HEK293 (cell line): ENCODE data around the gene PHGDH.

Experiments
- MZF1 ChIP-seq: fragments of 450-650 bp; formaldehyde crosslinking; IDR thresholded peaks from 2 replicates; pipeline ENCODE4 v1.5.1; 2017; ENCODE audit warnings: missing biosample characterization, missing genetic modification characterization, borderline replicate concordance
- SCRT2 ChIP-seq: fragments of 450-650 bp; formaldehyde crosslinking; IDR thresholded peaks from 2 replicates; pipeline ENCODE4 v1.5.1; 2016; ENCODE audit warnings: missing biosample characterization, missing genetic modification characterization
- WT1 ChIP-seq: fragments of 450-650 bp; formaldehyde crosslinking; IDR thresholded peaks from 2 replicates; pipeline ENCODE4 v1.5.1; 2016; ENCODE audit warnings: missing biosample characterization, missing genetic modification characterization
- ZBTB8A ChIP-seq: fragments of 450-650 bp; formaldehyde crosslinking; IDR thresholded peaks from 2 replicates; pipeline ENCODE4 v1.5.1; 2016; ENCODE audit warnings: missing biosample characterization, missing genetic modification characterization
- ZEB2 ChIP-seq: fragments of 450-650 bp; formaldehyde crosslinking; IDR thresholded peaks from 2 replicates; pipeline ENCODE4 v1.5.1; 2016; ENCODE audit warnings: missing biosample characterization, missing genetic modification characterization
- ZFP3 ChIP-seq: fragments of 450-650 bp; formaldehyde crosslinking; IDR thresholded peaks from 2 replicates; pipeline ENCODE4 v1.5.1; 2016; ENCODE audit warnings: low read depth, missing biosample characterization, missing genetic modification characterization
- ZNF133 ChIP-seq: fragments of 450-650 bp; formaldehyde crosslinking; IDR thresholded peaks from 2 replicates; pipeline ENCODE4 v1.5.1; 2016; ENCODE audit warnings: missing biosample characterization, missing genetic modification characterization
- ZNF138 ChIP-seq: fragments of 450-650 bp; formaldehyde crosslinking; IDR thresholded peaks from 2 replicates; pipeline ENCODE4 v1.5.1; 2016; ENCODE audit warnings: missing biosample characterization, missing genetic modification characterization, borderline replicate concordance
- ZNF155 ChIP-seq: fragments of 450-650 bp; formaldehyde crosslinking; IDR thresholded peaks from 2 replicates; pipeline ENCODE4 v1.5.1; 2016; ENCODE audit warnings: missing biosample characterization, missing genetic modification characterization
- ZNF184 ChIP-seq: fragments of 450-650 bp; IDR thresholded peaks from 2 replicates; pipeline ENCODE4 v1.5.1; 2018; ENCODE audit warnings: missing biosample characterization, mild to moderate bottlenecking, missing genetic modification characterization
- ZNF266 ChIP-seq: fragments of 450-650 bp; formaldehyde crosslinking; IDR thresholded peaks from 2 replicates; pipeline ENCODE4 v1.5.1; 2016; ENCODE audit warnings: missing biosample characterization, missing genetic modification characterization, low read depth
- ZNF302 ChIP-seq: fragments of 450-650 bp; formaldehyde crosslinking; IDR thresholded peaks from 2 replicates; pipeline ENCODE4 v1.5.1; 2016; ENCODE audit warnings: missing biosample characterization, missing genetic modification characterization, low read depth
- ZNF311 ChIP-seq: fragments of 450-650 bp; formaldehyde crosslinking; IDR thresholded peaks from 2 replicates; pipeline ENCODE4 v1.5.1; 2017; ENCODE audit warnings: missing biosample characterization, missing genetic modification characterization, borderline replicate concordance
- ZNF341 ChIP-seq: fragments of 450-650 bp; formaldehyde crosslinking; IDR thresholded peaks from 2 replicates; pipeline ENCODE4; 2016; ENCODE audit warnings: low read depth, missing biosample characterization, missing genetic modification characterization
- ZNF391 ChIP-seq: fragments of 450-650 bp; formaldehyde crosslinking; IDR thresholded peaks from 2 replicates; pipeline ENCODE4 v1.5.1; 2016; ENCODE audit warnings: low read depth, missing biosample characterization, missing genetic modification characterization, borderline replicate concordance
- ZNF404 ChIP-seq: fragments of 450-650 bp; formaldehyde crosslinking; IDR thresholded peaks from 2 replicates; pipeline ENCODE4 v1.5.1; 2017; ENCODE audit warnings: missing biosample characterization, missing genetic modification characterization
- ZNF416 ChIP-seq: fragments of 450-650 bp; formaldehyde crosslinking; IDR thresholded peaks from 2 replicates; pipeline ENCODE4 v1.5.1; 2016; ENCODE audit warnings: missing biosample characterization, missing genetic modification characterization
- ZNF423 ChIP-seq: fragments of 450-650 bp; formaldehyde crosslinking; IDR thresholded peaks from 2 replicates; pipeline ENCODE4 v1.5.1; 2016; ENCODE audit warnings: missing biosample characterization, missing genetic modification characterization
- ZNF48 ChIP-seq: fragments of 450-650 bp; formaldehyde crosslinking; IDR thresholded peaks from 2 replicates; pipeline ENCODE4 v1.5.1; 2016; ENCODE audit warnings: missing biosample characterization, missing genetic modification characterization
- ZNF501 ChIP-seq: fragments of 450-650 bp; formaldehyde crosslinking; IDR thresholded peaks from 2 replicates; pipeline ENCODE4 v1.5.1; 2016; ENCODE audit warnings: missing biosample characterization, missing genetic modification characterization
- ZNF521 ChIP-seq: fragments of 450-650 bp; formaldehyde crosslinking; IDR thresholded peaks from 2 replicates; pipeline ENCODE4 v1.5.1; 2017; ENCODE audit warnings: missing biosample characterization, mild to moderate bottlenecking, missing genetic modification characterization
- ZNF529 ChIP-seq: fragments of 450-650 bp; formaldehyde crosslinking; IDR thresholded peaks from 2 replicates; pipeline ENCODE4 v1.5.1; 2017; ENCODE audit warnings: missing genetic modification characterization, missing biosample characterization; ENCODE audit not compliant: insufficient replicate concordance
- ZNF555 ChIP-seq: fragments of 450-650 bp; formaldehyde crosslinking; conservative IDR thresholded peaks from 2 replicates; pipeline ENCODE4 v1.5.1; 2017; ENCODE audit warnings: missing biosample characterization, mild to moderate bottlenecking, missing genetic modification characterization, inconsistent platforms
- ZNF558 ChIP-seq: fragments of 450-650 bp; formaldehyde crosslinking; IDR thresholded peaks from 2 replicates; pipeline ENCODE4 v1.5.1; 2016; ENCODE audit warnings: missing biosample characterization, missing genetic modification characterization
- ZNF585B ChIP-seq: fragments of 450-650 bp; formaldehyde crosslinking; IDR thresholded peaks from 2 replicates; pipeline ENCODE4 v1.5.1; 2016; ENCODE audit warnings: missing biosample characterization, missing genetic modification characterization
- ZNF596 ChIP-seq: fragments of 450-650 bp; IDR thresholded peaks from 2 replicates; pipeline ENCODE4 v1.5.0; 2018; ENCODE audit warnings: missing biosample characterization, mild to moderate bottlenecking, missing genetic modification characterization, moderate library complexity
- ZNF629 ChIP-seq: fragments of 450-650 bp; formaldehyde crosslinking; IDR thresholded peaks from 2 replicates; pipeline ENCODE4 v1.5.1; 2017; ENCODE audit warnings: missing biosample characterization, missing genetic modification characterization
- ZNF677 ChIP-seq: fragments of 450-650 bp; IDR thresholded peaks from 2 replicates; pipeline ENCODE4 v1.5.0; 2018; ENCODE audit warnings: missing biosample characterization, mild to moderate bottlenecking, missing genetic modification characterization, moderate library complexity
- ZNF707 ChIP-seq: fragments of 450-650 bp; formaldehyde crosslinking; IDR thresholded peaks from 2 replicates; pipeline ENCODE4 v1.5.1; 2016; ENCODE audit warnings: missing biosample characterization, missing genetic modification characterization
- ZNF747 ChIP-seq: fragments of 450-650 bp; formaldehyde crosslinking; IDR thresholded peaks from 2 replicates; pipeline ENCODE4 v1.5.1; 2016; ENCODE audit warnings: missing biosample characterization, missing genetic modification characterization
- ZNF792 ChIP-seq: fragments of 450-650 bp; formaldehyde crosslinking; IDR thresholded peaks from 2 replicates; pipeline ENCODE4 v1.5.1; 2016; ENCODE audit warnings: missing biosample characterization, missing genetic modification characterization
- ZNF837 ChIP-seq: fragments of 450-650 bp; formaldehyde crosslinking; IDR thresholded peaks from 2 replicates; pipeline ENCODE4 v1.5.1; 2016; ENCODE audit warnings: missing biosample characterization, missing genetic modification characterization
- TF ChIP-seq, protein P1 (sequence below): fragments of 450-650 bp; formaldehyde crosslinking; IDR thresholded peaks from 2 replicates; pipeline ENCODE4; 2016; ENCODE audit warnings: missing biosample characterization, missing genetic modification characterization
- TF ChIP-seq, protein P2 (sequence below): fragments of 450-650 bp; formaldehyde crosslinking; IDR thresholded peaks from 2 replicates; pipeline ENCODE4 v1.5.1; 2016; ENCODE audit warnings: missing biosample characterization, missing genetic modification characterization
- TF ChIP-seq, protein P3 (sequence below): fragments of 450-650 bp; formaldehyde crosslinking; IDR thresholded peaks from 2 replicates; pipeline ENCODE4 v1.5.1; 2016; ENCODE audit warnings: missing biosample characterization, missing genetic modification characterization
- TF ChIP-seq, protein P4 (sequence below): fragments of 450-650 bp; formaldehyde crosslinking; IDR thresholded peaks from 2 replicates; pipeline ENCODE4 v1.5.1; 2016; ENCODE audit warnings: missing biosample characterization, missing genetic modification characterization, low read depth

PHGDH gene

DNA sequence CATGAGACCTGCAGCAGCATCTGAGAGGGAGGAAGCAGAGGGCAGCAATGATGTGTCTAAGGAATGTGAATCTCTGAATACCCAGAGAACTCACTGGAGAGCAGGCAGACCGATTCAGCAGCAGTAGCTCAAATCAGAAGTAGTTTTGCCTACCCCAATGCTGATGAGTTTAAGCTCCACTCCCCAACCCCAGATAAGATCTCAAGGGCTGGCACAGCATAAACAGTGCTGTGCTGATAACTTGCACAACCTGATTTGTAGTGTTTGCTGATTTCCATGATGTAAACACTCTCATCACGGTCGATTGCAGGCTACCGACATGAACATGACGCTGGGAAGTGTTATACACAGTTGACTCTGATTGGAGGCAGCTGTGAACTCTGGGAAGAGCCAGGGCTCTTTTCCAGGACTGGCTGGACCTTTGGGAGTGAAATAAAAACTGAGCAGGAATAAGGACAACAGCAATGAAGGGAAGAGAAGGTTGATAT lies 68.2 kb downstream of the PHGDH start (continued):
- TF ChIP-seq, protein P1, sequence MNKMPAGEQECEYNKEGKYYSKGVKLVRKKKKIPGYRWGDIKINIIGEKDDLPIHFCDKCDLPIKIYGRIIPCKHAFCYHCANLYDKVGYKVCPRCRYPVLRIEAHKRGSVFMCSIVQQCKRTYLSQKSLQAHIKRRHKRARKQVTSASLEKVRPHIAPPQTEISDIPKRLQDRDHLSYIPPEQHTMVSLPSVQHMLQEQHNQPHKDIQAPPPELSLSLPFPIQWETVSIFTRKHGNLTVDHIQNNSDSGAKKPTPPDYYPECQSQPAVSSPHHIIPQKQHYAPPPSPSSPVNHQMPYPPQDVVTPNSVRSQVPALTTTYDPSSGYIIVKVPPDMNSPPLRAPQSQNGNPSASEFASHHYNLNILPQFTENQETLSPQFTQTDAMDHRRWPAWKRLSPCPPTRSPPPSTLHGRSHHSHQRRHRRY (tag by site-specific recombination) = no peak
- no peak for TF ChIP-seq ZFP3
- no peak for TF ChIP-seq ZNF792
- TF ChIP-seq ZNF501 (tag by site-specific recombination) = no peak
- TF ChIP-seq ZNF138 (tag by site-specific recombination) = no peak
- no peak for TF ChIP-seq ZNF707 (tag by site-specific recombination)
- no peak for TF ChIP-seq ZNF747
- TF ChIP-seq, protein P2, sequence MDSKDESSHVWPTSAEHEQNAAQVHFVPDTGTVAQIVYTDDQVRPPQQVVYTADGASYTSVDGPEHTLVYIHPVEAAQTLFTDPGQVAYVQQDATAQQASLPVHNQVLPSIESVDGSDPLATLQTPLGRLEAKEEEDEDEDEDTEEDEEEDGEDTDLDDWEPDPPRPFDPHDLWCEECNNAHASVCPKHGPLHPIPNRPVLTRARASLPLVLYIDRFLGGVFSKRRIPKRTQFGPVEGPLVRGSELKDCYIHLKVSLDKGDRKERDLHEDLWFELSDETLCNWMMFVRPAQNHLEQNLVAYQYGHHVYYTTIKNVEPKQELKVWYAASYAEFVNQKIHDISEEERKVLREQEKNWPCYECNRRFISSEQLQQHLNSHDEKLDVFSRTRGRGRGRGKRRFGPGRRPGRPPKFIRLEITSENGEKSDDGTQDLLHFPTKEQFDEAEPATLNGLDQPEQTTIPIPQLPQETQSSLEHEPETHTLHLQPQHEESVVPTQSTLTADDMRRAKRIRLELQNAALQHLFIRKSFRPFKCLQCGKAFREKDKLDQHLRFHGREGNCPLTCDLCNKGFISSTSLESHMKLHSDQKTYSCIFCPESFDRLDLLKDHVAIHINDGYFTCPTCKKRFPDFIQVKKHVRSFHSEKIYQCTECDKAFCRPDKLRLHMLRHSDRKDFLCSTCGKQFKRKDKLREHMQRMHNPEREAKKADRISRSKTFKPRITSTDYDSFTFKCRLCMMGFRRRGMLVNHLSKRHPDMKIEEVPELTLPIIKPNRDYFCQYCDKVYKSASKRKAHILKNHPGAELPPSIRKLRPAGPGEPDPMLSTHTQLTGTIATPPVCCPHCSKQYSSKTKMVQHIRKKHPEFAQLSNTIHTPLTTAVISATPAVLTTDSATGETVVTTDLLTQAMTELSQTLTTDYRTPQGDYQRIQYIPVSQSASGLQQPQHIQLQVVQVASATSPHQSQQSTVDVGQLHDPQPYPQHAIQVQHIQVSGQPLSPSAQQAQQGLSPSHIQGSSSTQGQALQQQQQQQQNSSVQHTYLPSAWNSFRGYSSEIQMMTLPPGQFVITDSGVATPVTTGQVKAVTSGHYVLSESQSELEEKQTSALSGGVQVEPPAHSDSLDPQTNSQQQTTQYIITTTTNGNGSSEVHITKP (tag by site-specific recombination) = no peak
- TF ChIP-seq ZNF596 (tag by site-specific recombination) = no peak
- no peak for TF ChIP-seq ZNF585B (tag by site-specific recombination)
- TF ChIP-seq ZNF155 = no peak
- no peak for TF ChIP-seq ZNF133
- no peak for TF ChIP-seq ZNF302 (tag by site-specific recombination)
- TF ChIP-seq ZNF837 = no peak
- no peak for TF ChIP-seq ZNF521
- TF ChIP-seq, protein P3, sequence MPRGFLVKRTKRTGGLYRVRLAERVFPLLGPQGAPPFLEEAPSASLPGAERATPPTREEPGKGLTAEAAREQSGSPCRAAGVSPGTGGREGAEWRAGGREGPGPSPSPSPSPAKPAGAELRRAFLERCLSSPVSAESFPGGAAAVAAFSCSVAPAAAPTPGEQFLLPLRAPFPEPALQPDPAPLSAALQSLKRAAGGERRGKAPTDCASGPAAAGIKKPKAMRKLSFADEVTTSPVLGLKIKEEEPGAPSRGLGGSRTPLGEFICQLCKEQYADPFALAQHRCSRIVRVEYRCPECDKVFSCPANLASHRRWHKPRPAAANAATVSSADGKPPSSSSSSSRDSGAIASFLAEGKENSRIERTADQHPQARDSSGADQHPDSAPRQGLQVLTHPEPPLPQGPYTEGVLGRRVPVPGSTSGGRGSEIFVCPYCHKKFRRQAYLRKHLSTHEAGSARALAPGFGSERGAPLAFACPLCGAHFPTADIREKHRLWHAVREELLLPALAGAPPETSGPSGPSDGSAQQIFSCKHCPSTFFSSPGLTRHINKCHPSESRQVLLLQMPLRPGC (tag by site-specific recombination) = no peak
- TF ChIP-seq MZF1 (tag by site-specific recombination) = peak; percentile 48; the same call in 1 of the 2 replicates
- TF ChIP-seq ZNF529 = no peak
- no peak for TF ChIP-seq ZNF416 (tag by site-specific recombination)
- TF ChIP-seq WT1 = peak; percentile 23; the same call in 1 of the 2 replicates
- TF ChIP-seq ZNF48 (tag by site-specific recombination) = no peak
- TF ChIP-seq ZBTB8A (tag by site-specific recombination) = no peak
- no peak for TF ChIP-seq SCRT2 (tag by site-specific recombination)
- no peak for TF ChIP-seq ZNF184 (tag by site-specific recombination)
- TF ChIP-seq ZNF558 = no peak
- no peak for TF ChIP-seq ZNF266 (tag by site-specific recombination)
- no peak for TF ChIP-seq ZNF391 (tag by site-specific recombination)
- no peak for TF ChIP-seq ZNF404 (tag by site-specific recombination)
- TF ChIP-seq ZNF629 (tag by site-specific recombination) = peak; percentile 61; the same call in 1 of the 2 replicates
- no peak for TF ChIP-seq ZNF423 (tag by site-specific recombination)
- no peak for TF ChIP-seq ZNF311 (tag by site-specific recombination)
- peak; percentile 79 for TF ChIP-seq ZNF341 (tag by site-specific recombination)
- TF ChIP-seq ZNF555 (tag by site-specific recombination) = no peak
- TF ChIP-seq ZNF677 (tag by site-specific recombination) = no peak
- TF ChIP-seq, protein P4, sequence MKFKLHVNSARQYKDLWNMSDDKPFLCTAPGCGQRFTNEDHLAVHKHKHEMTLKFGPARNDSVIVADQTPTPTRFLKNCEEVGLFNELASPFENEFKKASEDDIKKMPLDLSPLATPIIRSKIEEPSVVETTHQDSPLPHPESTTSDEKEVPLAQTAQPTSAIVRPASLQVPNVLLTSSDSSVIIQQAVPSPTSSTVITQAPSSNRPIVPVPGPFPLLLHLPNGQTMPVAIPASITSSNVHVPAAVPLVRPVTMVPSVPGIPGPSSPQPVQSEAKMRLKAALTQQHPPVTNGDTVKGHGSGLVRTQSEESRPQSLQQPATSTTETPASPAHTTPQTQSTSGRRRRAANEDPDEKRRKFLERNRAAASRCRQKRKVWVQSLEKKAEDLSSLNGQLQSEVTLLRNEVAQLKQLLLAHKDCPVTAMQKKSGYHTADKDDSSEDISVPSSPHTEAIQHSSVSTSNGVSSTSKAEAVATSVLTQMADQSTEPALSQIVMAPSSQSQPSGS (tag by site-specific recombination) = peak; percentile 28; the same call in 1 of the 2 replicates
- no peak for TF ChIP-seq ZEB2
